ENCODE data around the gene NECTIN3.

NECTIN3 gene

GRCh38 chr3:111210866-111211564 is 139.4 kb downstream of the NECTIN3 start:
- DNase-seq: no peak

- DNase-seq: no peak
Measured at GRCh38 chr3:111212511-111212910, 140.9 kb downstream of the NECTIN3 start.

GRCh38 chr3:111215481-111215880 is 143.9 kb downstream of the NECTIN3 start:
- no peak for DNase-seq

- DNase-seq: no peak
Measured at GRCh38 chr3:111218615-111219014, 147.0 kb downstream of the NECTIN3 start.

- DNase-seq: no peak
Measured at GRCh38 chr3:111227216-111227615, 155.6 kb downstream of the NECTIN3 start.

GRCh38 chr3:111229301-111229700 is 157.7 kb downstream of the NECTIN3 start:
- DNase-seq: no peak

GRCh38 chr3:111236836-111237713 is 165.5 kb downstream of the NECTIN3 start:
- no peak for DNase-seq

GRCh38 chr3:111237946-111238345 is 166.3 kb downstream of the NECTIN3 start:
- DNase-seq: no peak

GRCh38 chr3:111238885-111239284 is 167.3 kb downstream of the NECTIN3 start:
- DNase-seq: no peak

- no peak for DNase-seq
Measured at GRCh38 chr3:111241960-111242359, 170.3 kb downstream of the NECTIN3 start.
